Lower lobe of right lung (tissue), 2 donors: ENCODE data around the gene TMEM132E. TPM values are rescaled to one million over a fixed set of nuclear protein-coding genes. Genes with fewer than 3 reads are reported as not detected.

ENCODE experiments used
- ATAC-seq, 2 donors: fragments of 200-7000 bp; cut with Tn5 transposase; one replicate each; pipeline ENCODE4 v1.9.1; 2020 to 2022; ENCODE audit warnings: mild to moderate bottlenecking in 2 of 2, moderate library complexity in 2 of 2
- DNase-seq: peaks from one replicate; pipeline ENCODE4 v3.0.0-alpha.2; 2020
- H3K27ac ChIP-seq: fragments of 200-600 bp; one replicate; pipeline ENCODE4 v1.8.0; 2022
- H3K27me3 ChIP-seq: fragments of 200-600 bp; one replicate; pipeline ENCODE4 v1.8.0; 2022; ENCODE audit warnings: low read depth
- H3K36me3 ChIP-seq: fragments of 200-600 bp; one replicate; pipeline ENCODE4 v1.8.0; 2022; ENCODE audit warnings: mild to moderate bottlenecking
- H3K4me1 ChIP-seq: fragments of 200-600 bp; one replicate; pipeline ENCODE4 v1.8.0; 2022
- H3K4me3 ChIP-seq: fragments of 200-600 bp; one replicate; pipeline ENCODE4 v1.8.0; 2022; ENCODE audit warnings: mild to moderate bottlenecking
- H3K9me3 ChIP-seq: fragments of 200-600 bp; one replicate; pipeline ENCODE4 v1.8.0; 2022
- intact Hi-C: fragments of 100-400 bp; cut with DNase I; formaldehyde crosslinking; loops from one replicate; pipeline ENCODE4 v1.11.0; 2022
- total RNA-seq: library from RNA; stranded (reverse); fragmentation: NEBNext Ultra II Directional; extraction: Animal tissue kit (Norgen Biotek cat#: 25700); gene quantifications from one replicate; pipeline ENCODE4 v1.2.1, GENCODE V29; 2021
- TF ChIP-seq, protein P1 (sequence below): fragments of 200-600 bp; IDR thresholded peaks from one replicate; pipeline ENCODE4 v1.8.0; 2022; ENCODE audit warnings: antibody characterized with exemption, mild to moderate bottlenecking
- donor health status: DM: no; HTN: yes; CAD: no; lungs with severe emphysema.

TMEM132E gene
- total RNA-seq, 1 donor from 2014 or later, result 0.53 TPM

DNA sequence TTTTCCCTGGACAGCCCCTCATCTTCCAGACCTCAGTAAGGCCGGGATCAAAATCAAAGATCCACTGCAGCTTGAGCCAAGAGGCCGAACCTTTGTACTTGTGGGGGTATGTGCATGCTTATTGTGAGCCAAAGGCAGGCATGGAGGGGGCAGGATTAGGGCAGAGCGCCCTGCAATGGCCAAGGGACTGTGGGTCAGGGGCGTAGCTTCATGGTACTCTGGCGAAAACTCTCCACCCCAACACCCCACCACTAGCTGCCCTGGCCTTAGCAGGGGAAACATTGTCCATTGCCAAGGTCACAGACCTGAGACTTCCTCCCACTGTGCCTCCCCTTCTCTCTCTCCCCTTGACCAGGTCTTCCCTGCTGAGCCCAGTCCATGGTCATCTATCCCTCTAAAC is 90.1 kb downstream of the TMEM132E start:
- no peaks in the 10 kb centered on the region for H3K36me3 ChIP-seq
- no peak for ATAC-seq
- no peak overlapping the region for H3K4me3 ChIP-seq
- peaks cover 37% of the 10 kb centered on the region for H3K27me3 ChIP-seq
- no peak overlapping the region for H3K27ac ChIP-seq
- intact Hi-C loops, result no loop called here
- no peak for DNase-seq
- H3K9me3 ChIP-seq, result no peaks in the 10 kb centered on the region
- TF ChIP-seq, protein P1, sequence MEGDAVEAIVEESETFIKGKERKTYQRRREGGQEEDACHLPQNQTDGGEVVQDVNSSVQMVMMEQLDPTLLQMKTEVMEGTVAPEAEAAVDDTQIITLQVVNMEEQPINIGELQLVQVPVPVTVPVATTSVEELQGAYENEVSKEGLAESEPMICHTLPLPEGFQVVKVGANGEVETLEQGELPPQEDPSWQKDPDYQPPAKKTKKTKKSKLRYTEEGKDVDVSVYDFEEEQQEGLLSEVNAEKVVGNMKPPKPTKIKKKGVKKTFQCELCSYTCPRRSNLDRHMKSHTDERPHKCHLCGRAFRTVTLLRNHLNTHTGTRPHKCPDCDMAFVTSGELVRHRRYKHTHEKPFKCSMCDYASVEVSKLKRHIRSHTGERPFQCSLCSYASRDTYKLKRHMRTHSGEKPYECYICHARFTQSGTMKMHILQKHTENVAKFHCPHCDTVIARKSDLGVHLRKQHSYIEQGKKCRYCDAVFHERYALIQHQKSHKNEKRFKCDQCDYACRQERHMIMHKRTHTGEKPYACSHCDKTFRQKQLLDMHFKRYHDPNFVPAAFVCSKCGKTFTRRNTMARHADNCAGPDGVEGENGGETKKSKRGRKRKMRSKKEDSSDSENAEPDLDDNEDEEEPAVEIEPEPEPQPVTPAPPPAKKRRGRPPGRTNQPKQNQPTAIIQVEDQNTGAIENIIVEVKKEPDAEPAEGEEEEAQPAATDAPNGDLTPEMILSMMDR, result no peak
- H3K4me1 ChIP-seq, result no peaks in the 10 kb centered on the region

DNA sequence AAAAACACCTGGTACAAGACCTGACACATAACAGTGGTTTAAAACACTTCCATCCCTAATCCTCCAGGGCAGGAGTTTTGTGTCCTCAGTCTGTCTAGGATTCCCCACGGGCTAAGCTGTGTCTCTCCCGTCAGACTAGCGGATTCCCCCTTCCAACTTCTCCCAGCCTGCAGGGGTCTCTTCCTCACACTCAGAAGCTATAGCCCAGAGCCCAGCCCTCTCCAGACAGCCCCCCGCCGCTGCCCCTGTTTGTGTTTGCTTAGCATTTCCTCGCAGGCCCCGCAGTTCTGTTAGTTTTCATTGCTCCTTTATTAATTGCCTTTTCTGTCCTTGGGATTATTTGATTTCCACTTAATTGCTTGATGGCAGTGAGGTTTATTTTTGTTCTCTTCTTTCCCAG is 91.2 kb downstream of the TMEM132E start:
- no peaks in the 10 kb centered on the region for H3K4me1 ChIP-seq
- intact Hi-C loops, result no loop called here
- H3K27me3 ChIP-seq, result peaks cover 26% of the 10 kb centered on the region
- H3K4me3 ChIP-seq, result no peak overlapping the region
- ATAC-seq (no peak), DNase-seq (no peak)
- no peaks in the 10 kb centered on the region for H3K36me3 ChIP-seq
- no peaks in the 10 kb centered on the region for H3K9me3 ChIP-seq
- TF ChIP-seq, protein P1, result no peak
- no peak overlapping the region for H3K27ac ChIP-seq

DNA sequence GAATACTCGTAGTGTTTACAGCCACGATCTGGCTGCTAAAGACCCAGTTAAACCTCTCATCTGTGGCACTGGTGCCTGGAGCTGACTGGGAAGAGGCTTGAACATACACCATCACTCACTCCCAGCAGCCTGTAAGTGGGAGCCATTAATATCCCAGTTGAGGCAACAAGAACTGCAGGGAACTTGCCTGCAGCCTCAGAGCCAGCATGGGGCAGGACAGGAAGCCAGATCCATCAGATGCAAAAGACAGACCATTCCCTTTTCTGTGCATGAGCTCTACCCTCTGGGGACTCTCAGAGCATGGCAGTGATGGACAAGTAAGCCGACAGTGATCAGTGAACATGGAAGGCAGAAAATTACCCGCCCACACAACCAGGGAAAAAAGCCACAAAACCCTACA is 91.8 kb downstream of the TMEM132E start:
- Histone ChIP-seq H3K4me1 (no peaks in the 10 kb centered on the region), H3K27ac (no peak overlapping the region), H3K9me3 (no peaks in the 10 kb centered on the region), H3K27me3 (peaks cover 20% of the 10 kb centered on the region), H3K4me3 (no peak overlapping the region), H3K36me3 (no peaks in the 10 kb centered on the region)
- no peak for ATAC-seq
- no peak for DNase-seq
- intact Hi-C loops, result no loop called here
- TF ChIP-seq, protein P1, result no peak

DNA sequence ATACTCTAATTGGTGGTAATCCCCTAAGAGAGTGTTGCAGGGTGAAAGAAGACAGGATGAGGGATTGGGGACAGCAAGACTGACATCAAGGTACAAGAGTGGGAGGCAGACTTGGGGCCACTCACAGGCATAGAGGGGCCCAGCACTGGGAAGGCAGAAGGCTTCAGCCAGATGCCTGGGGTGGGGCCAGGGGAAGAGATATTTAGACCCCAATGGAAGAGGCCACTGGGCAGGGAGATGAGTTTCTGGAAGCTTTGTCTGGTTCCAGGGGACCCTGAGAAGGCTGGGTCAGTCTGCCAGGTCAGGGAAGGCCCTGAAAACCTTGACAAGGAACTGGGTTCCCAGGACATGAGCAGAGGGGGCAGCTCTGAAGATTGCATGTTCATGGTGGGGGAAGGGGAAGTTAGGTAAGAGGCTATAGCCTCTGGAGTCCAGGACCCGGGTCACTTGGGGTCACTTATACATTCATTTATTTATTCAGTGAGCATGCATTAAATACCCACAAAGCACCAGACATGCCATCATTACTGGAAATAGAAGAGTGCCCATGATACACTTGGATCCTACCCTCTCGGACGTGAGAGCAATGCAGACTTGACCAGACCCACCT is 92.9 kb downstream of the TMEM132E start:
- H3K4me1 ChIP-seq, result no peaks in the 10 kb centered on the region
- H3K27me3 ChIP-seq, result peaks cover 12% of the 10 kb centered on the region
- intact Hi-C loops, result no loop called here
- ATAC-seq (no peak), DNase-seq (no peak)
- H3K9me3 ChIP-seq, result no peaks in the 10 kb centered on the region
- TF ChIP-seq, protein P1, result no peak
- no peaks in the 10 kb centered on the region for H3K36me3 ChIP-seq
- no peak overlapping the region for H3K4me3 ChIP-seq
- H3K27ac ChIP-seq, result no peak overlapping the region

DNA sequence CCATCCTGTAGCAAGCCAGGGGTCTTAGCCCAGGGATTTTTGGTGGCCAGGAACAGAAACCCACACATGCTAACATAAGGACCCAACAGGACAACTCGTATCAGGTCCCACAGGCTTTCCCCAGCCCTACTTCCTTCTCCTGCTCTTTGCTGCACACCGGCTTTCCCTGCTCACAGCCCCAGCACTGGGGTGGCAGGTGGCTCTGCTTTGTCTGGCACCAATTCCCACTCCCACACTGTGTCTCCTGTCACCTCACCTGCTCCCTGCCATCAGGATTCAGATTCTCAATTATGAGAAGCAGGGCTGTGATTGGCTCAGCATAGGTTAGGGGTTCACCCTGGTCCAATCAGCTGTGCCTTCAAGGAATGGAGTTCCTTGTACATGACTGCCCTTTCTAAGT is 94.1 kb downstream of the TMEM132E start:
- Histone ChIP-seq H3K27me3 (peaks cover 8% of the 10 kb centered on the region), H3K9me3 (no peaks in the 10 kb centered on the region), H3K36me3 (no peaks in the 10 kb centered on the region), H3K4me3 (no peak overlapping the region), H3K4me1 (no peaks in the 10 kb centered on the region), H3K27ac (no peak overlapping the region)
- TF ChIP-seq, protein P1, result no peak
- DNase-seq (no peak), ATAC-seq (no peak)
- intact Hi-C loops, result no loop called here
